Right lobe of liver (tissue), 6 donors: ENCODE results near the gene SHBG. TPM values are rescaled to one million over a fixed set of nuclear protein-coding genes. Genes with fewer than 3 reads are reported as not detected.
A peak's percentile ranks its signal among the peaks of the same experiment; 100 is the strongest.
"Not testable (repeated sequence)": the region's sequence is repeated elsewhere in the genome, so short reads cannot be mapped to it uniquely, and the experiment has no call there.

ENCODE experiments used
- ATAC-seq, 4 donors: fragments of 200-7000 bp; cut with Tn5 transposase; one replicate each; pipeline ENCODE4 v1.9.1; 2020; ENCODE audit warnings: mild to moderate bottlenecking in 4 of 4, moderate library complexity in 4 of 4
- DNase-seq, 3 donors: peaks; one replicate each; pipeline ENCODE4 v3.0.0-alpha.2; 2020
- H3K27ac ChIP-seq, 3 donors: fragments of 200-600 bp; one replicate each; pipeline ENCODE4 v1.8.0; 2022
- H3K27me3 ChIP-seq, 2 donors: fragments of 200-600 bp; one replicate each; pipeline ENCODE4 v1.8.0; 2022
- H3K36me3 ChIP-seq, 4 donors: fragments of 200-600 bp; sonication (generic) in 1 of 4; one replicate each; pipeline versions ENCODE4 v1.5.1 to v1.8.0; 2017 to 2022; ENCODE audit warnings: control low read depth in 1 of 4
- H3K4me1 ChIP-seq, 4 donors: fragments of 200-600 bp; sonication (generic) in 1 of 4; one replicate each; pipeline versions ENCODE4 v1.5.1 to v1.8.0; 2017 to 2022; ENCODE audit warnings: control low read depth in 1 of 4
- H3K4me3 ChIP-seq, 3 donors: fragments of 200-600 bp; one replicate each; pipeline ENCODE4 v1.8.0; 2022
- H3K9me3 ChIP-seq, 4 donors: fragments of 200-600 bp; sonication (generic) in 1 of 4; one replicate each; pipeline versions ENCODE4 v1.5.1 to v1.8.0; 2017 to 2022; ENCODE audit warnings: control low read depth in 1 of 4
- POLR2A ChIP-seq: fragments of 450-650 bp; IDR thresholded peaks from one replicate; pipeline ENCODE4 v1.6.1; 2017; ENCODE audit warnings: antibody characterized with exemption, mild to moderate bottlenecking
- WGBS: methylation state at CpG from one replicate; pipeline ENCODE4 v1.1.6; 2018; ENCODE audit warnings: low coverage, low lambda C conversion rate; ENCODE audit not compliant: insufficient coverage; ENCODE audit errors: missing lambda C conversion rate; 5-methylcytosine and 5-hydroxymethylcytosine counted together
- intact Hi-C, 2 donors: fragments of 100-400 bp; cut with DNase I; formaldehyde crosslinking; loops; one replicate each; pipeline versions ENCODE4 v1.11.2 to v1.14.1; 2022
- total RNA-seq, 6 experiments: library from RNA; depleted of rRNA in 2 of 6; stranded (reverse); fragments of >200 nt in 2 of 6; fragmentation: NEBNext Ultra II Directional in 3 of 6; extraction: Animal tissue kit (Norgen Biotek cat#: 25700) in 3 of 6; gene quantifications; one replicate each; pipeline versions ENCODE4 v1.1.0 to v1.2.4, GENCODE V29; 2016 to 2023
- TF ChIP-seq, protein P1 (sequence below), 4 donors: fragments of 200-600 bp in 3 of 4; fragments of 450-650 bp in 1 of 4; IDR thresholded peaks; one replicate each; pipeline versions ENCODE4 v1.5.1 to v1.8.0; 2016 to 2022; ENCODE audit warnings: antibody characterized with exemption in 4 of 4, mild to moderate bottlenecking in 2 of 4
- donor health status: DM: no; HTN: yes; CAD: no.
- donor health status: DM: no; HTN: no; CAD: no.
- donor health status: DM: no; HTN: no; CAD: no.
- donor health status: DM: no; HTN: yes; CAD: no.
- donor health status: DM: no; HTN: yes; CAD: no.

The SHBG gene
- total RNA-seq, 6 experiments from 2014 or later: 2.4 to 70.2 (median 15.4) TPM

- no peak overlapping the region for H3K27ac ChIP-seq
- peaks cover 4 to 67% (median 29%) of the 10 kb centered on the region in 4 donors for H3K36me3 ChIP-seq
- no peak overlapping the region for H3K4me3 ChIP-seq
- H3K4me1 ChIP-seq: no peaks in the 10 kb centered on the region
- no peak for DNase-seq
- H3K27me3 ChIP-seq: no peaks in the 10 kb centered on the region
- no peaks in the 10 kb centered on the region for H3K9me3 ChIP-seq
- TF ChIP-seq POLR2A: no peak
- TF ChIP-seq, protein P1, sequence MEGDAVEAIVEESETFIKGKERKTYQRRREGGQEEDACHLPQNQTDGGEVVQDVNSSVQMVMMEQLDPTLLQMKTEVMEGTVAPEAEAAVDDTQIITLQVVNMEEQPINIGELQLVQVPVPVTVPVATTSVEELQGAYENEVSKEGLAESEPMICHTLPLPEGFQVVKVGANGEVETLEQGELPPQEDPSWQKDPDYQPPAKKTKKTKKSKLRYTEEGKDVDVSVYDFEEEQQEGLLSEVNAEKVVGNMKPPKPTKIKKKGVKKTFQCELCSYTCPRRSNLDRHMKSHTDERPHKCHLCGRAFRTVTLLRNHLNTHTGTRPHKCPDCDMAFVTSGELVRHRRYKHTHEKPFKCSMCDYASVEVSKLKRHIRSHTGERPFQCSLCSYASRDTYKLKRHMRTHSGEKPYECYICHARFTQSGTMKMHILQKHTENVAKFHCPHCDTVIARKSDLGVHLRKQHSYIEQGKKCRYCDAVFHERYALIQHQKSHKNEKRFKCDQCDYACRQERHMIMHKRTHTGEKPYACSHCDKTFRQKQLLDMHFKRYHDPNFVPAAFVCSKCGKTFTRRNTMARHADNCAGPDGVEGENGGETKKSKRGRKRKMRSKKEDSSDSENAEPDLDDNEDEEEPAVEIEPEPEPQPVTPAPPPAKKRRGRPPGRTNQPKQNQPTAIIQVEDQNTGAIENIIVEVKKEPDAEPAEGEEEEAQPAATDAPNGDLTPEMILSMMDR (IDR thresholded peaks at IDR 0.05): no peak
- whole genome bisulfite sequencing: 86% methylated on average over 13 of the region's 23 CpGs
- intact Hi-C loops: loop anchor here in 1 of 2 donors (10.0 kb wide), 1 partner anchor 82 kb away; no protein-coding TSS in a partner anchor
- no peak for ATAC-seq
Measured at GRCh38 chr17:7592422-7593021, 37.4 kb upstream of the SHBG start.

DNA sequence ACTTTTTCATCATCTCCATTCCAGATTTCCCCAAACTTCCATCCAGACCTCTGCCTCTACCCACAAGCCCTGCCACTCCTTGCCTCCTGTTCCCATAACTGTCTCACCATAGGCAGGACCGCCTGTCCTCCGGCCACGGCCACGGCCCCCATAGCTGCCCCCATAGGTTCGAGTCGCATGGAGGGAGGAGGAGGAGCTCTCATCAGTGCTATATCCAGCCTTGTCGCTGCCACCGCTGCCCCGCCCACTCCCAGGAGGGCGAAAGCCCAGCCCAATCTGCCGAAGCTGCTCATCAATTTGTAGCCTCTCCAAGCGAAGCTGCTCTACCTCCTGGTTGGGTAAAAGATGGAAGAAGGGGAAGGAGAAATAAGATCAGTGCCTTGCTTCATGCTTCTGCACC lies 36.6 kb upstream of the SHBG start:
- intact Hi-C loops: loop anchor here in 1 of 2 donors (10.0 kb wide), 1 partner anchor 82 kb away; no protein-coding TSS in a partner anchor
- Histone ChIP-seq H3K27ac (no peak overlapping the region), H3K27me3 (no peaks in the 10 kb centered on the region), H3K36me3 (peaks cover 4 to 67% (median 31%) of the 10 kb centered on the region in 4 donors), H3K4me1 (no peaks in the 10 kb centered on the region), H3K4me3 (no peak overlapping the region), H3K9me3 (no peaks in the 10 kb centered on the region)
- ATAC-seq (no peak), DNase-seq (peak in 1 of 3 donors; percentile 37)
- 88% methylated on average over 11 of the region's 12 CpGs for WGBS
- TF ChIP-seq, protein P1 (IDR thresholded peaks at IDR 0.05): no peak
- no peak for TF ChIP-seq POLR2A

DNA sequence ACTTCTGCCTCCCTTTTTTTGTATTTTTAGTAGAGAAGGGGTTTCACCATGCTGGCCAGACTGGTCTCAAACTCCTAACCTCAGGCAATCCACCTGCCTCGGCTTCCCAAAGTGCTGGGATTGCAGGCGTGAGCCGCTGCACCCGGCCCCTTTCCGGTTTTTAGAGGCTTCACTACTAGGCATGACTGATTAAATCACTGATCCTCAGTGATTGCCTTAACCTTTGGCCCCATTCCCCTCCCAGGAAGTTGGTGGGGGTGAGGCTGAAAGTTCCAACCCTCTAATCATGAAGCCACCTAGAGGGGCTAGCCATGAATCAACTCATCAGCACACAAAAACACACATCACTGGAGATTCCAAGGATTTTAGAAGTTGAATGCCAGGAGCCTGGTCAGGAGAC lies 32.4 kb upstream of the SHBG start:
- not testable (repeated sequence) for H3K4me3 ChIP-seq, H3K4me1 ChIP-seq, H3K27ac ChIP-seq, H3K27me3 ChIP-seq, H3K9me3 ChIP-seq
- peaks cover 10 to 94% (median 56%) of the 10 kb centered on the region in 4 donors for H3K36me3 ChIP-seq
- ATAC-seq: peak in 1 of 4 donors; percentile 46
- intact Hi-C loops: loop anchor here in 1 of 2 donors (10.0 kb wide), 1 partner anchor 77 kb away; no protein-coding TSS in a partner anchor
- 63% methylated on average over 4 of the region's 5 CpGs for whole genome bisulfite sequencing
- DNase-seq: peak in 1 of 3 donors; percentile 7

DNA sequence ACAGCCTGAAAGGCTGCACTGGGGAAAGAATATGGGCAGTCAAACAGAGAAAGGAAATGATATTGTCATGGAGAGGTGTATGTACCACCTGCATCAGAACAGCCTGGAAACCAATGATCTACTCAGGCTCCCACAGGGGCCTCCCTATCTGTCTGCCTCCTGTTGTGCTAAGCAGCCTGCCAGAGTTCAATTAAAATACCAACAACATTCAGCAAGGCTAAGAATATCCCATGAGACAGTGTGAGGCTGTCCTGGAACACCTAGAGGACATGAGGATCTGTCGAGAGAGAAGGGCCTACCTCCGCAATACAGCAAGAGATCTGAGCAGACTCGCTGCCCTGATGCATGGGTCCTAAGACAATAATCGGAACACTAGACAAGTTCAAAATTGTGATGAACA lies 23.7 kb upstream of the SHBG start:
- ATAC-seq: no peak
- H3K36me3 ChIP-seq: peaks cover 4 to 45% (median 26%) of the 10 kb centered on the region in 4 donors

GRCh38 chr17:7610641-7611040 lies 19.3 kb upstream of the SHBG start:
- WGBS: 100% methylated on average over 1 of the region's 2 CpGs
- H3K9me3 ChIP-seq: no peaks in the 10 kb centered on the region
- H3K4me1 ChIP-seq: peaks cover 0 to 36% (median 9%) of the 10 kb centered on the region in 4 donors
- DNase-seq (no peak), ATAC-seq (no peak)
- no peak overlapping the region for H3K27ac ChIP-seq
- TF ChIP-seq, protein P1 (IDR thresholded peaks at IDR 0.05): no peak
- TF ChIP-seq POLR2A: no peak
- intact Hi-C loops: no loop called here
- no peaks in the 10 kb centered on the region for H3K27me3 ChIP-seq
- H3K4me3 ChIP-seq: no peak overlapping the region
- H3K36me3 ChIP-seq: peaks cover 0 to 4% (median 2%) of the 10 kb centered on the region in 4 donors

More for the DNA sequence above, 23.7 kb upstream of the SHBG start:
- Histone ChIP-seq H3K9me3 (no peaks in the 10 kb centered on the region), H3K27me3 (no peaks in the 10 kb centered on the region), H3K27ac (no peak overlapping the region), H3K4me3 (no peak overlapping the region), H3K4me1 (peaks cover 0 to 10% (median under 1%) of the 10 kb centered on the region in 4 donors)
- 95% methylated on average over 4 of the region's 4 CpGs for WGBS
- intact Hi-C loops: no loop called here
- no peak for DNase-seq
- no peak for TF ChIP-seq POLR2A
- TF ChIP-seq, protein P1 (IDR thresholded peaks at IDR 0.05): no peak
